HCT116 (cell line): ENCODE measurements around the gene STK38L. TPM values are rescaled to one million over a fixed set of nuclear protein-coding genes. Genes with fewer than 3 reads are reported as not detected.

Experiments used
- ATAC-seq: fragments of 200-7000 bp; cut with Tn5 transposase; 2 replicates; pipeline ENCODE4 v1.9.1; 2020; ENCODE audit warnings: mild to moderate bottlenecking, moderate library complexity
- BruUV-seq: library from RNA; stranded (reverse); fragments of 400-500 nt; replicated peaks from 2 replicates; lab custom pipeline; 2021; lab: Mats Ljungman, UMichigan
- CTCF ChIA-PET: fragments of 300-600 bp; sonication (Branson Sonifier 250); formaldehyde crosslinking; loops from one replicate; lab custom pipeline; 2021; ENCODE audit warnings: antibody characterized with exemption; lab: Charles Lee
- POLR2A ChIA-PET: fragments of 300-600, 350-600 bp; sonication (Branson Sonifier 250); formaldehyde crosslinking; loops from one replicate; lab custom pipeline; 2021; ENCODE audit warnings: antibody characterized with exemption; lab: Charles Lee
- RAD21 ChIA-PET, 2 experiments: fragments of 300-600 bp; sonication (Branson Sonifier 250); formaldehyde crosslinking; loops; one replicate each; lab custom pipeline; 2023; ENCODE audit warnings: low total read pairs in 2 of 2; ENCODE audit not compliant: uncharacterized antibody in 2 of 2, unreplicated experiment in 2 of 2, low non-redundant PET in 1 of 2; lab: Charles Lee
- DNase-seq: peaks from one replicate; pipeline ENCODE4 v3.0.0-alpha.2; 2010; ENCODE audit warnings: low read depth, low spot score
- H2AFZ ChIP-seq: fragments of 200-600 bp; shearing (Covaris generic), sonication (generic); 2 replicates; pipeline ENCODE4 v1.6.1; 2017; ENCODE audit warnings: low read depth, mixed run types, mixed read lengths, antibody characterized with exemption, low read length; ENCODE audit not compliant: poor library complexity, severe bottlenecking
- H3K27ac ChIP-seq: 2 replicates; pipeline ENCODE4 v1.5.1; 2012; ENCODE audit warnings: low read depth, low read length
- H3K27me3 ChIP-seq: fragments of 200-600 bp; sonication (generic); 2 replicates; pipeline ENCODE4 v1.6.1; 2016; ENCODE audit warnings: mixed run types, low read length, mixed read lengths; ENCODE audit not compliant: insufficient read depth
- H3K36me3 ChIP-seq, 2 experiments: fragments of 200-500 bp in 1 of 2; fragments of 200-600 bp in 1 of 2; sonication (Bioruptor generic) in 1 of 2; sonication (generic) in 1 of 2; 2 replicates each; pipeline versions ENCODE4 v1.5.1 to v1.6.1; 2014 to 2016; ENCODE audit warnings: low read length in 2 of 2, inconsistent platforms in 1 of 2, mixed read lengths in 1 of 2, mixed run types in 1 of 2; ENCODE audit not compliant: insufficient read depth in 2 of 2, control insufficient read depth in 1 of 2
- H3K4me1 ChIP-seq, 2 experiments: fragments of 200-600 bp in 1 of 2; sonication (generic) in 1 of 2; 2 replicates each; pipeline versions ENCODE4 v1.5.1 to v1.6.1; 2012 to 2017; ENCODE audit warnings: low read length in 2 of 2, inconsistent platforms in 1 of 2, mild to moderate bottlenecking in 1 of 2, mixed read lengths in 1 of 2, mixed run types in 1 of 2, moderate library complexity in 1 of 2; ENCODE audit not compliant: insufficient read depth in 2 of 2, control insufficient read depth in 1 of 2
- H3K4me2 ChIP-seq: fragments of 200-600 bp; sonication (generic); 2 replicates; pipeline ENCODE4 v1.6.1; 2017; ENCODE audit warnings: mixed run types, low read length, mixed read lengths
- H3K4me3 ChIP-seq, 2 experiments: fragments of 200-600 bp in 1 of 2; sonication (generic) in 1 of 2; replicated peaks in 1 of 2; 2 replicates each; pipeline ENCODE4 v1.5.1; 2011 to 2016; ENCODE audit warnings: low read length in 2 of 2, control low read depth in 1 of 2, low read depth in 1 of 2, mild to moderate bottlenecking in 1 of 2, mixed read lengths in 1 of 2, mixed run types in 1 of 2
- H3K79me2 ChIP-seq: fragments of 200-600 bp; sonication (generic); 2 replicates; pipeline ENCODE4 v1.6.1; 2017; ENCODE audit warnings: mild to moderate bottlenecking, mixed run types, low read length, moderate library complexity, mixed read lengths; ENCODE audit not compliant: insufficient read depth
- H3K9ac ChIP-seq: fragments of 200-600 bp; sonication (generic); 2 replicates; pipeline ENCODE4 v1.6.1; 2016; ENCODE audit warnings: low read length, mixed read lengths
- H3K9me2 ChIP-seq: fragments of 200-600 bp; sonication (generic), shearing (Covaris generic); 2 replicates; pipeline ENCODE4 v1.6.1; 2017; ENCODE audit warnings: mixed run types, mild to moderate bottlenecking, moderate library complexity; ENCODE audit not compliant: insufficient read depth
- H3K9me3 ChIP-seq, 2 experiments: fragments of 200-500 bp in 1 of 2; fragments of 200-600 bp in 1 of 2; sonication (Bioruptor generic) in 1 of 2; sonication (generic) in 1 of 2; 2 replicates each; pipeline ENCODE4 v1.6.1; 2014 to 2017; ENCODE audit warnings: low read length in 2 of 2, mixed read lengths in 2 of 2, inconsistent platforms in 1 of 2, low read depth in 1 of 2, mild to moderate bottlenecking in 1 of 2, mixed run types in 1 of 2, moderate library complexity in 1 of 2; ENCODE audit not compliant: control insufficient read depth in 1 of 2, insufficient read depth in 1 of 2
- H4K20me1 ChIP-seq: fragments of 200-600 bp; sonication (generic), shearing (Covaris generic); 2 replicates; pipeline ENCODE4 v1.6.1; 2017; ENCODE audit warnings: mixed run types, mild to moderate bottlenecking, moderate library complexity; ENCODE audit not compliant: insufficient read depth
- POLR2A ChIP-seq: IDR thresholded peaks from 2 replicates; pipeline ENCODE4 v1.7.0; 2011; ENCODE audit warnings: borderline replicate concordance; ENCODE audit not compliant: insufficient read depth, insufficient read length; ENCODE audit errors: extremely low read depth
- POLR2AphosphoS5 ChIP-seq: IDR thresholded peaks from 2 replicates; pipeline ENCODE4 v1.6.1; 2011; ENCODE audit warnings: mild to moderate bottlenecking, low read depth, low read length, moderate library complexity
- ZFX ChIP-seq: fragments of 450-650 bp; IDR thresholded peaks from 2 replicates; pipeline ENCODE4 v1.6.1; 2017
- ZNF274 ChIP-seq: fragments of 200-500 bp; sonication (Bioruptor generic); IDR thresholded peaks from 2 replicates; pipeline ENCODE4 v1.6.1; 2014; ENCODE audit warnings: mild to moderate bottlenecking, low read depth, low read length, inconsistent platforms
- intact Hi-C: fragments of 100-400 bp; cut with micrococcal nuclease; formaldehyde crosslinking; loops from 2 replicates; pipeline ENCODE4 v1.10.0; 2022
- total RNA-seq: library from RNA; stranded (reverse); gene quantifications from one replicate; pipeline ENCODE4 v1.2.1, GENCODE V29; 2021; ENCODE audit not compliant: unreplicated experiment
- TF ChIP-seq, protein P1 (sequence below), 3 experiments: fragments of 200-600 bp in 1 of 3; sonication (generic) in 1 of 3; IDR thresholded peaks in 2 of 3; conservative IDR thresholded peaks in 1 of 3; 2 replicates each; pipeline ENCODE4 v1.5.1; 2012 to 2017; ENCODE audit warnings: low read depth in 2 of 3, low read length in 2 of 3, antibody characterized with exemption in 1 of 3, borderline replicate concordance in 1 of 3, control low read depth in 1 of 3, mild to moderate bottlenecking in 1 of 3, mixed read lengths in 1 of 3, mixed run types in 1 of 3, moderate library complexity in 1 of 3; ENCODE audit not compliant: insufficient read depth in 1 of 3

Gene STK38L
- total RNA-seq, 1 experiment from 2014 or later: 23.9 TPM

GRCh38 chr12:27332714-27333402 is 88.8 kb downstream of the STK38L start, which contains the start of gene BMAL2:
BMAL2 (plus strand) TSS chr12:27332836; CDS start chr12:27333073, 237 bp downstream.
- Histone ChIP-seq H2AFZ (peak within 1 kb of the TSS; percentile 79), H3K4me3 (peak within 1 kb of the TSS; percentile 61 to 78), H3K79me2 (peaks cover 14% of the 10 kb centered on the region), H3K36me3 (no peaks in the 10 kb centered on the region), H3K27ac (peak within 1 kb of the TSS; percentile 55), H3K27me3 (no peaks in the 10 kb centered on the region), H3K9me3 (no peaks in the 10 kb centered on the region), H3K9ac (peak within 1 kb of the TSS; percentile 70), H3K4me1 (peaks cover 15 to 31% of the 10 kb centered on the region in 2 experiments), H3K9me2 (no peaks in the 10 kb centered on the region), H4K20me1 (no peaks in the 10 kb centered on the region), H3K4me2 (peak within 1 kb of the TSS; percentile 95)
- DNase-seq (no peak), ATAC-seq (peak; percentile 76)
- RAD21 ChIA-PET: no interaction called here
- BruUV-seq: no TSS peak
- POLR2A ChIA-PET: interaction anchor here (1.2 kb wide), 1 partner anchor 9 kb away, joined by 3 read pairs; no protein-coding TSS in a partner anchor
- intact Hi-C loops: no loop called here
- TF ChIP-seq POLR2A (peak; percentile 35), ZNF274 (no peak), POLR2AphosphoS5 (0 out of 2 replicates have a peak, but pooled peaks have one; percentile 20), ZFX (peak; percentile 83)
- TF ChIP-seq, protein P1, sequence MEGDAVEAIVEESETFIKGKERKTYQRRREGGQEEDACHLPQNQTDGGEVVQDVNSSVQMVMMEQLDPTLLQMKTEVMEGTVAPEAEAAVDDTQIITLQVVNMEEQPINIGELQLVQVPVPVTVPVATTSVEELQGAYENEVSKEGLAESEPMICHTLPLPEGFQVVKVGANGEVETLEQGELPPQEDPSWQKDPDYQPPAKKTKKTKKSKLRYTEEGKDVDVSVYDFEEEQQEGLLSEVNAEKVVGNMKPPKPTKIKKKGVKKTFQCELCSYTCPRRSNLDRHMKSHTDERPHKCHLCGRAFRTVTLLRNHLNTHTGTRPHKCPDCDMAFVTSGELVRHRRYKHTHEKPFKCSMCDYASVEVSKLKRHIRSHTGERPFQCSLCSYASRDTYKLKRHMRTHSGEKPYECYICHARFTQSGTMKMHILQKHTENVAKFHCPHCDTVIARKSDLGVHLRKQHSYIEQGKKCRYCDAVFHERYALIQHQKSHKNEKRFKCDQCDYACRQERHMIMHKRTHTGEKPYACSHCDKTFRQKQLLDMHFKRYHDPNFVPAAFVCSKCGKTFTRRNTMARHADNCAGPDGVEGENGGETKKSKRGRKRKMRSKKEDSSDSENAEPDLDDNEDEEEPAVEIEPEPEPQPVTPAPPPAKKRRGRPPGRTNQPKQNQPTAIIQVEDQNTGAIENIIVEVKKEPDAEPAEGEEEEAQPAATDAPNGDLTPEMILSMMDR (IDR thresholded peaks at IDR 0.05 in 2 of 3, conservative IDR thresholded peaks at IDR 0.05 in 1 of 3; ENCODE audit: borderline replicate concordance in 1 of 3, insufficient read depth in 1 of 3, low read depth in 2 of 3, low read length in 2 of 3): no peak
- CTCF ChIA-PET: interaction anchor here (0.7 kb wide), 1 partner anchor 400 kb away, joined by 3 read pairs; no protein-coding TSS in a partner anchor
